ENCODE results near the gene NCOA7. TPM values are rescaled to one million over a fixed set of nuclear protein-coding genes. Genes with fewer than 3 reads are reported as not detected.

The NCOA7 gene
- total and polyA plus RNA-seq, 2 of the 8 experiments (the other 6 are each of a cell fraction or from before 2014, with no cell fraction given) = 2.6 to 10.7 TPM

DNA sequence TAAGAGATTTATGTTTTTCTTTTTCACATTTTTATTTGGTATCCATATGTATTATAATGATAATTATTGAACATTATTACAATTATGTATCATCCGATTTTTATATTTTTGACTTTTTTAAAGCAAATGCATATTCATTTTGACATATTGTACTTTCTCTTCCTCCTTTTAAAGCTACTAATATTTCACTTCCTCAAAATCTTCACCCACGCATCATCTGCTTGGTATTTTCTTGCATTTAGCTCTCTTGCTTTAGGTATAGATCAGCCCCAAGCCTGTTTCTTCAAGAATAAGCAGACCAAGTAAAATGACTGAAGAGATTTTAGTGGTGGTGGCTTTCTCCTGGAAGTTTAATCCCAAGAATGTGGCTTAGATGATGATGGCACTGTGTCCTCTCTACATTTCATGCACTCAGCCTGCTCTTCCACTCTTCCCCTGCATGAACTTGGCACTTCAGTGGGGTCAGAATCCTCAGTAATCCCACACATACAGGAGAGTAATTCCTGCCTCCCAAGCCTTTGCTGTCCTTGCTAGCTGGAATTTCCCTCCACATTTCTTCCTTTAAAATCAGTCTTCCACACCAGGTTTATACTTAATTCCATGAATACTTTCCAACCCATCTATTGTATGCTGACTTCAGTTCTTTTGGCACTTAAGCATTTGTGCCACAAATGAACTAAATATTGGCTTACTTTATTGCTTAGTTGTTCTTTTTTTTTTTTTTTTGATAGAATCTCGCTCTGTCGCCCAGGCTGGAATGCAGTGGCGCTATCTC is 8.2 kb downstream of the NCOA7 start:
- H3K9me3 ChIP-seq (ENCODE audit: insufficient read depth in 2 of 2, low read depth in 1 of 2, low read length in 1 of 2) = no peaks in the 10 kb centered on the region
- H3K56ac ChIP-seq (replicated peaks; ENCODE audit: insufficient read length, low read depth, low read length) = no peak overlapping the region
- H3K79me2 ChIP-seq (ENCODE audit: control insufficient read depth in 1 of 2, insufficient read depth in 2 of 2, low read length in 2 of 2) = 0 out of 4 replicates have a peak, but pooled peaks cover 0 to 1% of the 10 kb centered on the region in 2 experiments
- H3K79me1 ChIP-seq (ENCODE audit: low read depth, low read length) = no peaks in the 10 kb centered on the region
- H3K36me3 ChIP-seq (ENCODE audit: control insufficient read depth in 2 of 4, insufficient read depth in 4 of 4, low read length in 3 of 4) = no peaks in the 10 kb centered on the region
- no peak overlapping the region for H2BK120ac ChIP-seq (replicated peaks; ENCODE audit: low read depth, low read length)
- H3K23me2 ChIP-seq (ENCODE audit: low read depth, low read length) = no peaks in the 10 kb centered on the region
- no peak overlapping the region for H2BK12ac ChIP-seq (ENCODE audit: low read depth, low read length)
- H3K4ac ChIP-seq (replicated peaks; ENCODE audit: insufficient read length, low read depth, low read length) = no peak overlapping the region
- FAIRE-seq (no peak), DNase-seq (ENCODE audit: low read depth in 1 of 2, low spot score in 2 of 2) (no peak)
- POLR2A ChIA-PET (ENCODE audit: partially characterized antibody) = interaction anchor here (1.1 to 1.7 kb wide), 2 partner anchors 8 to 17 kb away, joined by 4 to 7 read pairs; partner anchors contain the start of gene NCOA7
- 85 to 100% methylated on average over 1 to 5 of the region's 5 CpGs for WGBS, 2 experiments (ENCODE audit: extremely low coverage in 1 of 2, insufficient coverage in 1 of 2, insufficient read length in 1 of 2, insufficient replicate concordance in 2 of 2, low coverage in 1 of 2, low lambda C conversion rate in 2 of 2, missing lambda C conversion rate in 1 of 2)
- H4K91ac ChIP-seq (replicated peaks; ENCODE audit: insufficient read length, low read length) = no peak overlapping the region
- no peak overlapping the region for H2BK20ac ChIP-seq (ENCODE audit: low read length)
- no peak overlapping the region for H3K18ac ChIP-seq (ENCODE audit: extremely low read depth, low read length)
- H4K20me1 ChIP-seq (replicated peaks in 1 of 2; ENCODE audit: control insufficient read depth in 1 of 2, insufficient read depth in 2 of 2, low read length in 2 of 2) = peaks cover 0 to 2% of the 10 kb centered on the region in 2 experiments
- no peak overlapping the region for H3K4me2 ChIP-seq (ENCODE audit: insufficient read depth in 1 of 2, low read depth in 2 of 2, low read length in 2 of 2)
- no peak for TF ChIP-seq RBBP5 (IDR thresholded peaks at IDR 0.05; ENCODE audit: borderline replicate concordance, low read depth, low read length)
- no peak for TF ChIP-seq ZNF274 (IDR thresholded peaks at IDR 0.05; ENCODE audit: borderline replicate concordance, extremely low read depth, low read length)
- no peak for TF ChIP-seq BCL11A (IDR thresholded peaks at IDR 0.05; ENCODE audit: low read depth in 2 of 2, low read length in 2 of 2)
- TF ChIP-seq SIN3A (conservative IDR thresholded peaks at IDR 0.05 in 1 of 2, IDR thresholded peaks at IDR 0.05 in 1 of 2; ENCODE audit: low read depth in 1 of 2, low read length in 2 of 2) = no peak
- TF ChIP-seq SP1 (IDR thresholded peaks at IDR 0.05; ENCODE audit: low read depth, low read length) = no peak
- H3K23ac ChIP-seq (ENCODE audit: insufficient read length) = no peak overlapping the region
- no peak overlapping the region for H2BK15ac ChIP-seq (ENCODE audit: low read length)
- CTCF ChIA-PET (ENCODE audit: partially characterized antibody) = interaction anchor here (0.6 to 1.2 kb wide), 6 partner anchors 11 to 519 kb away, joined by 3 read pairs; partner anchors contain the start of gene HINT3
- H3K4me1 ChIP-seq (replicated peaks in 1 of 4; ENCODE audit: control insufficient read depth in 3 of 4, insufficient read depth in 4 of 4, low read length in 3 of 4) = no peaks in the 10 kb centered on the region
- no peak overlapping the region for H2AFZ ChIP-seq (ENCODE audit: low read length)
- H2BK5ac ChIP-seq (ENCODE audit: low read depth, low read length) = no peak overlapping the region
- H4K8ac ChIP-seq (ENCODE audit: extremely low read depth, insufficient read depth, low read length) = no peak overlapping the region
- no peak overlapping the region for H3K14ac ChIP-seq (ENCODE audit: insufficient read length)
- H3K9ac ChIP-seq (replicated peaks in 1 of 4; ENCODE audit: extremely low read depth in 1 of 4, low read depth in 3 of 4, low read length in 3 of 4) = no peak overlapping the region
- no peak overlapping the region for H3K27ac ChIP-seq (ENCODE audit: low read depth, low read length)
- H3K27me3 ChIP-seq (replicated peaks in 1 of 4; ENCODE audit: control insufficient read depth in 3 of 4, extremely low read depth in 1 of 4, insufficient read depth in 3 of 4, low read length in 3 of 4) = no peaks in the 10 kb centered on the region
- no peak overlapping the region for H3K4me3 ChIP-seq (ENCODE audit: extremely low read depth in 1 of 4, insufficient read depth in 2 of 4, low read depth in 3 of 4, low read length in 4 of 4)
- H2AK5ac ChIP-seq (ENCODE audit: low read depth, low read length) = no peak overlapping the region
- H4K5ac ChIP-seq (ENCODE audit: insufficient read length, low read depth, low read length) = no peak overlapping the region
